ENCODE data around the gene AOC1.

Gene AOC1

DNA sequence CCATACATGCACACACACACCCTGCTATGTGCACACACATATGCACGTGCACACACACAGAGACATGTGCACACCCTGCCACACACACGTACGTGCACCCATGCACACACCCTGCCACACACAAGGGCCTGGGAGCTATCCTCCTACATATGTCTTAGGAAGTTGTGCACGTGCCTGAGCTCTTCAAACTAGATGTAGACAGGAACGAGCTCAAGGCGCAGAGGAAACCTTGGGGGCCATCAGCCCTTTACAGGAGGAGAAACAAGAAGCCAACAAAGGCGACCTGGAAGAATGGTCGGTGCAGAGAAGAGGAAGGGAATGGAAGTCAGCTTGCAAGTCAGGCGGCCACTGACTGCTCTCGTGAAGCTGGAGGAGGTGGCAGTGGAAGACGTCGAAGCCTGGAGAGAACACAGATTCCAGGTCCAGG, 58.7 kb downstream of the AOC1 start:
- DNase-seq (ENCODE audit: low read depth), result no peak
- H3K4me3 ChIP-seq (ENCODE audit: low read length), result no peak overlapping the region
- TF ChIP-seq, protein P1, sequence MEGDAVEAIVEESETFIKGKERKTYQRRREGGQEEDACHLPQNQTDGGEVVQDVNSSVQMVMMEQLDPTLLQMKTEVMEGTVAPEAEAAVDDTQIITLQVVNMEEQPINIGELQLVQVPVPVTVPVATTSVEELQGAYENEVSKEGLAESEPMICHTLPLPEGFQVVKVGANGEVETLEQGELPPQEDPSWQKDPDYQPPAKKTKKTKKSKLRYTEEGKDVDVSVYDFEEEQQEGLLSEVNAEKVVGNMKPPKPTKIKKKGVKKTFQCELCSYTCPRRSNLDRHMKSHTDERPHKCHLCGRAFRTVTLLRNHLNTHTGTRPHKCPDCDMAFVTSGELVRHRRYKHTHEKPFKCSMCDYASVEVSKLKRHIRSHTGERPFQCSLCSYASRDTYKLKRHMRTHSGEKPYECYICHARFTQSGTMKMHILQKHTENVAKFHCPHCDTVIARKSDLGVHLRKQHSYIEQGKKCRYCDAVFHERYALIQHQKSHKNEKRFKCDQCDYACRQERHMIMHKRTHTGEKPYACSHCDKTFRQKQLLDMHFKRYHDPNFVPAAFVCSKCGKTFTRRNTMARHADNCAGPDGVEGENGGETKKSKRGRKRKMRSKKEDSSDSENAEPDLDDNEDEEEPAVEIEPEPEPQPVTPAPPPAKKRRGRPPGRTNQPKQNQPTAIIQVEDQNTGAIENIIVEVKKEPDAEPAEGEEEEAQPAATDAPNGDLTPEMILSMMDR (conservative IDR thresholded peaks at IDR 0.05; ENCODE audit: low read depth, low read length), result no peak

Data from retinal pigment epithelial cell (primary cell).